HG02571 (cell line): ENCODE results near the gene CMC1.
A peak's percentile ranks its signal among the peaks of the same experiment; 100 is the strongest.
"Not testable (repeated sequence)": the region's sequence is repeated elsewhere in the genome, so short reads cannot be mapped to it uniquely, and the experiment has no call there.

Experiments used
- ATAC-seq: cut with Tn5 transposase; IDR thresholded peaks from one replicate; pipeline ENCODE4 v1.9.1; 2021; ENCODE audit warnings: mild to moderate bottlenecking, moderate library complexity; ENCODE audit not compliant: unreplicated experiment

CMC1 gene

DNA sequence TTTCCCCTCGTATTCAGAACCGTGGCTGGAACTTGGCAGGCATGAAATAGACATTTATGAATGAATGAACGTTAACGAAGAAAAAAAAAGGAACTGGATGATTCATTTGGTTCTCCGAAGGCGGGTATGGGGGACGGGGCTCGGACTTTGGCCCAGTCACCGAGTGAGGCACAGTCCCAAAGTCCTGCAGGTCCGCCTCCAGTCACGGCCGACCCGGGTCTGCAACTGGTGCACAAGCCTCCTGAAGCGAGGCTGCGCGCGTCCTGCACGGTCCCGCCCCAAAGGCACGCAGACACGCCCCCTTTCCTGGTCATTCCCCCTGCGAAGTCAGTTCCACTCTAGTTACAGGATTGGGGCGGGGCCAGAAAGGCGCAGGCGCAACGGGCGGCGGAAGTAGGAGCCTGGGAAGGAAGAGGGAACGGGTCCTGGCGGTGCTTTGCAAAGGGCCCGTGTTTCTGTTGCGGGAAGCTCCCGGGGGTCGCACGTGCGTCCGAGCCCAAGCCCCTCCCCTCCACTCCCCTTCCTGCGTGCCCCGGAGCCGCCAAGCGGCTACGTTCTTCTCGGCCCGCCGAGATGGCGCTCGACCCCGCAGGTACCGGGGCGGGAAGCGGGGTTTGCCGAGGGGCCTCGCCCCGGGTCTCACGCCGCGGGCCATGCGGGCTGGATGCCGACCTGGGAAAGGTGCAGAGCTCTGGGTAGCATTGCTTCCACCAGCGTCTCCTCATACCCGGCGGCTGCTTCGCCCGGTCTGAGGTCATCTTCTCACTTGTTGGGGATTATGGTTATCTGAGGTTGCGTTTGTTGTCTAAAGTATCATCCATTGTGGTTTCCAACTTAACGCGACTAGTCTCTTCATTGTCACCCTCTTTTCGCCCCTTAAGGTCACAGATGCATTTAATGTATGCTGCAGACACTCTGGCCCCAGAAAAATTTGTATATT lies at the start of gene CMC1:
CMC1 (plus strand) TSS at position 399 of the 940 bp plus-strand sequence; CDS start at position 574, 175 bp downstream.
- ATAC-seq, result peak; percentile 99

DNA sequence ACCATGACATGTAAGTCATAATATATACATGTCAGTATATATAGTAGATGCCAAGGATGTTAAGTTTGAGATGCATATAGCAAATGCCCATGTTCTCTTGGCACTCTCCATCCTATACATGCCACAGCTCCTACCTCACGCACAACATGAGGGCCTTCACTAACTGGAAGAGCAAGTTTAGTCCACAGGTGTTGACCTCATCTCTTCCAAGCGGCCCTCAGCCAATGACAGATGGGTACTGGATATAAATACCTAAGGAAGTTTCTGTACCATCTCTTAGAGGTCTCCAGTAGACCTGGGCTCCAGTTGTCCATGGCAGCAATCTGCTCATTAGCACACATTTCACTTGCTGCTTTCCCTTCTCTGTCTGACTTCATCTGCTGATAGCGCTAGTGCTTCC lies 43.3 kb upstream of the CMC1 start:
- no peak for ATAC-seq

- no peak for ATAC-seq
Measured at GRCh38 chr3:28198974-28199373, 42.4 kb upstream of the CMC1 start.

GRCh38 chr3:28199643-28200042 lies 41.8 kb upstream of the CMC1 start:
- not testable (repeated sequence) for ATAC-seq

GRCh38 chr3:28200366-28200848 lies 41.0 kb upstream of the CMC1 start:
- not testable (repeated sequence) for ATAC-seq

GRCh38 chr3:28206479-28206878 lies 34.9 kb upstream of the CMC1 start:
- no peak for ATAC-seq

DNA sequence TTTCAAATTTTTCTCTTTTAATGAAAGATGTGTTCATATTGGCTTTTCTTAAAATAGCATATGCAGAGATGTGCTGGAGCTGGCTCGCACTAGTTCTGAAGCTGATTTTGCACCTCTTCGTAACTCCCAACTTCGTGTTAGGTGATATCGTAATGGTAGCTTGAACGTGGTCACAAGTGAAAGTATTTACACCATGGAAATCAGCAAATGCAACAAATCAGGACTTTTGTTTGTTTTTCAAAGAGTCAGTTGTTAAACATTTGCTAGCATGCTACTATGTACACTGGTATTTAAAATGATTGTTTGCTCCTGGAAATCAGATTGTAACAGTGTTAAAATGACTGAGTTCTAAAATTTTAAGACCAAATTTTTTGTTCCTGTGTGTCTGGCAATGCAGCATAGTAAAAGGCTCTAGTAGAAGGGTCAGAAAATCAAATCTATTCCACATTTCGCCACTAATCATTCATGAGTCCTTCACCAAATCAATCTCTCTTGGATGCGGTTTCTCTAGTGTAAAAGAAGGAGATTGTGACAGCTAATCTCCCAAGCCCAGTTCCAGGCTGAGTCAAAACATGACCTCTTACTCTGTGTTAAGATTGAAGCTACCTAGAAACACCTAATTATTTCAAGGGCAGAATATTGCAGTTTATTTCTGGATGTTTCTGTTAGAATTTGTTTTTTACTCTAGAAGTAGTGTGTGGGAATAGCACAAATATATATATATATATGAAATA lies 34.3 kb upstream of the CMC1 start:
- ATAC-seq, result no peak

DNA sequence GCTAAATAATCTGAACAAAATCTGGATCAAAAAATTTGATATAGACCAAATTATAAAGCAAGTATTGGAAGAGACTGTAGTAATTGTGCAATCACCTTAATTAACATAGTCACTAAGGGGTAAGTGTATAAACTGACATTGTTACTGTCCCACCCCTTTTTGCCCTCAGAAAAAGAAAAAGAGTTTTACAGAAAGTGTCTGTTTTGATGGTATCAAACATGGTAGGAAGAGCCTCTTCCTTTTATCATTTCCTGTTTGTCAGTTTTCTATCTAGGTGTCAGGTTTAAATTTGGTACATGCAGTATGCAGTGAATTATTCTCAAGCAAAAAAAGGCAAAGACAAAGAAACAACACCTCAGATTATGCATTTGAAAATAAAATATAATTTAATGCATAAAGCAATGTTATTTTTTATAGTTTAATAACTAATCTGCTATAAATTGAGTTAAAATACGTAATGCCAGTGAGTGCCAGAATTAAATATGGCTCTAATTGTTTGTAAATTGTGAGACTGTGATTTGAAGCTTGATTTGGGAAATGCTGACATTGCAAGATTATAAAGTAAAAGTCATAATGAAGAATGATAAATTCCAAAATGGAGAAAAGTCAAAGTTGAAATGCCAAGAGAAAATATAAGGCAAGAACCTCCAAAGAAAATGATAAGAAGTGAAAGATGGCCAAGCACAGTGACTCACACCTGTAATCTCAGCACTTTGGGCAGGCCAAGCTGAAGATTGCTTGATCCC lies 30.3 kb upstream of the CMC1 start:
- no peak for ATAC-seq

- ATAC-seq, result no peak
Measured at GRCh38 chr3:28212681-28213080, 28.7 kb upstream of the CMC1 start.

GRCh38 chr3:28215407-28215806 lies 26.0 kb upstream of the CMC1 start:
- no peak for ATAC-seq

DNA sequence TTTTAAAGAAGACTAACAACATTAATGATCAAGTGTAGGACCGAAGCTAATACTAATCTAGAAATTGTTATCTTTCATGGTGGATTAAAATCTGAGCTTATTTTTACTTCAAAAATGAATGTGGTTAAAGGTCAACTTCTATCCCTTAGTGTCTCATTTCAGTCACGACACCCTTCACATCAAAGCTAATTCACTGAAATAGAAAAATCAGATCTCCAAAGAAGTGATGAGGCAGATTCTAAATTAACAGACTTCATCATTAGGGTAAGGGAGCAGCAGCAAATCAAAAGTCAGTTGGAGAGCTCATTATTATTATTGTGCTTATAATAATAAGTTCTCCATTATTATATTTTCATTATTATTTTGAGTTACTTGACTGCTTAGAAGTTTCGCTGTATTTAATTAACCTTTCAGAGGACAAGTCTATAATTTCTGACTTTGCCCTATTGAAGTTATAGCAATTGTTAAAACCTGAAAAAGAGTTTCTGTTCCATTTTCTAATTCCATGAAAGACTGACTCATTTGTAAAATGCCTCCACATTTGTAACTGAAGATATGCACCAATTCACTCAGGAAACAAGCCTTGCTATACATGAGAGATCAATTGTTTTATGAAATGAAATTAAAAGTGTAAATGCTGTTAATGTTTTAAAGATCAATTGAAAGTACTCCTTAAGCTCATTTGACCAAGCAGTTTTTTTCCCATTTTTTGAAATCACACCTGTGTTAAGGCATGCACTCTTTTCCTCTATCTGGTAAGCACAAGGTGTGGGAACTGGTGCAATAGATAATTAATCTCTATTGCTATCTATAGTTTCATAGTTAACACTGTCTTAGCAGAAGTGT lies 23.1 kb upstream of the CMC1 start:
- ATAC-seq, result no peak

GRCh38 chr3:28218917-28219198 lies 22.6 kb upstream of the CMC1 start:
- ATAC-seq, result no peak

- ATAC-seq, result no peak
Measured at GRCh38 chr3:28224430-28224829, 17.0 kb upstream of the CMC1 start.

DNA sequence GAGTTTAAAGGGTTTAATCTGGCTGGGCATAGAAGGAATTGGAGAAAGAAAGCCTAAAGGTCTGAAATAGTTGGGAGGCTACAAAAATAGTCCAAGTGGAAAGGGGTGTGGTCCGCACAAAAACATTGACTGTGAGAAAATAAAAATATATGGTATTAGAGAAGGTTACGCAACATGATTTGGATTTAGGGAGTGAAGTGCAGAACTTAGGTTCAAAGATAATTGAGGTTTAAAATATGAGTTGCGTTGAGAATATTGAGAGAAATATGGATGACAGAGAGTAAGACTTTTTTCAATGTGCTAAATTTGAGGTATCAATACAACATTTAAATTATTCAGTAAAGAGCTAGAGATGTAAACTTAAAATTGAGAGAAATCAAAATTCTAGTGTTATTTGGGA lies 15.4 kb upstream of the CMC1 start:
- ATAC-seq, result no peak

DNA sequence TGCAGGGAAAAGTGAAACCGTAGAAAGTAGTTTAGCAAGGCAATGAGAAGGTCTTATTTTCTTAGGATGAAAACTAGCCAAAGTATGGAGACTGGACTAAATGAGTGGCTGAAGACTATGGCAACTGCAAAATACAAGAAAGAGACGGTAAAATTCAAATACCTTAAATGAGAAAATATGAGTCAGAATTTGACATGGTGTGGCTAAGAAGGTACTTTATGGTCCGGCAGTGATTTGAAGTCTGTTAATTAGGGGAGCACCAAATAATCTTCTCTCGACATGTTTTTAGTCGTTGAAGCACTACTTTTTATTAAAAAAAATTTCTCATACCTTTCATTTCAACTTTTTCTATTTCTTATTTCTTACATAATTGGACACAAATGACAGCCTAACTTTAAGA lies 12.8 kb upstream of the CMC1 start:
- ATAC-seq, result no peak

GRCh38 chr3:28232659-28233058 lies 8.8 kb upstream of the CMC1 start:
- no peak for ATAC-seq

DNA sequence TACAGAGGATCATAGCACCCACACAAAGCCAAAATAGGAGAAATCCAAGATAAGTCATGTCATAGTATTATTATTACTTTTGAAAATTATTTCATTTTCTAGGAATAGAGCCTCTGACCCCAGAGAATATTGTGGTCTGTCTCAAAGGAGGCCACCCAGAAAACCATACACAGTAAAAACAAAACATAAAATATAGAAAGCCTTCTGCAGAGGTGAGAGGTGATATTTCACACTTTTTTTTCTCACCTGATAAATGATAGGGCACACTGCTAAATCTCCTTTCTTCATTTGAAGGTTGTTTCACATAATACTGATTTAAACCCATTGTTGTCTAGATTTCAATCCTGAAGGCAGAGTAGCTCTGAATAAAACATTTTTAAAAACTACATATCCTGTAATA lies 7.0 kb upstream of the CMC1 start:
- ATAC-seq, result no peak

DNA sequence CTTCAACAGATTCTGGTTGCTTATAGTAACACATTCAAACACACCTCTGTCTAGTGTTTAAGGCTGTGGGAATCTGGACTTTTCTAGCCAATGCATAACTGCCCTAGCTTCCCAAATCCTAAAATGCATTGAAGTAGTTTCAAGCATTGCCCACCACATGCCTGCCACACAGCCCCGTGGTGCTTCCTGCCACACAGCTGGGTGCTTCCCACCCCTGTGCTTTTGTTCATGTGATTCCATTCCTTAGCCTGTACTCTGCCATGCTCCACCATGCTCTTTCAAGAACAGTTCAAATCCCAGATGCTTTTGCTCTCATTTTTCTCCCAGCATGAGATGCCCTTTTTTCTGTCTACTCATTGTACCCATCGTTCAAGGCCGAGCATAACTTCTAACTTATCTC lies 2.3 kb upstream of the CMC1 start:
- ATAC-seq, result no peak

DNA sequence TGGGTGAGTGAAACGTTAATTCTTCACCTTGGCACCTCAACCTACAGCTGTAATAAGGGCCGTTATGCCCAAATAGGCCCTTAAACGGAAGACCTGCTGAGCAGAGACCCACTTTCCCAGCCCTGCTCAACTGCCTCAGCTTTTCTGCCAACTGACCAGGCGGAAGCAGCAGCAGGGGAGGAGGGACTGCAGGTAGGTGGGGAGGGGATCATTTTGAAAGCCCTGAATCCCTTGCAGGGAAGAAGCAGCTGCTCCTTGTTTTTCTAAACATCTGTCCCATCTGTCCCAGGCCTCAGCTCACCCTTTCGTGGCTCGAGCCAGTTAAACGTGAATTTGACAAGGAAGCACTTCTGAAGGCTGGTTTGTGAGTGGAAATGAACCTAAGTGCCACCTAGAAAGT lies 978 bp upstream of the CMC1 start:
- no peak for ATAC-seq

DNA sequence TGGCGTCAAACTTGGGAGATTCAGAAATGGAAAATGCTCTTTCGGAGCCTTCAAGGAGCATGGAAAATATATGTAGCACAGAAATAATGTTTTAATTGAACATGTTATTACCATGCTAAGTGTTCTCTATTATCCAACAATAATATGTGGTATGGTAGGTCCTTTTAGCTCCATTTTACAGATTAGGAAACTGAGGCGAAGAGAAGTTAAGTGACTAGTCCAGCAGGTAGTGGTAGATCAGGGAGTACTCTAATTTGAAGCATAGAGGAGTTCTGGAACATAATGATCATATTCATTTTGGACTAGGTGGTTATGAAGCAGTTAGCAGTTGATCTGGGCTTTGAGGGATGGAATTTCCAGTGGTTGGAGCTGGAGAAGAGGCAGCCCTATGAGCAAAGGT lies 1.1 kb downstream of the CMC1 start:
- no peak for ATAC-seq
